HCT116 (cell line): ENCODE results near the gene LRRC34. TPM values are rescaled to one million over a fixed set of nuclear protein-coding genes. Genes with fewer than 3 reads are reported as not detected.

ENCODE experiments used
- ATAC-seq: fragments of 200-7000 bp; cut with Tn5 transposase; 2 replicates; pipeline ENCODE4 v1.9.1; 2020; ENCODE audit warnings: mild to moderate bottlenecking, moderate library complexity
- BruUV-seq: library from RNA; stranded (reverse); fragments of 400-500 nt; replicated peaks from 2 replicates; lab custom pipeline; 2021; lab: Mats Ljungman, UMichigan
- CTCF ChIA-PET: fragments of 300-600 bp; sonication (Branson Sonifier 250); formaldehyde crosslinking; loops from one replicate; lab custom pipeline; 2021; ENCODE audit warnings: antibody characterized with exemption; lab: Charles Lee
- POLR2A ChIA-PET: fragments of 300-600, 350-600 bp; sonication (Branson Sonifier 250); formaldehyde crosslinking; loops from one replicate; lab custom pipeline; 2021; ENCODE audit warnings: antibody characterized with exemption; lab: Charles Lee
- RAD21 ChIA-PET, 2 experiments: fragments of 300-600 bp; sonication (Branson Sonifier 250); formaldehyde crosslinking; loops; one replicate each; lab custom pipeline; 2023; ENCODE audit warnings: low total read pairs in 2 of 2; ENCODE audit not compliant: uncharacterized antibody in 2 of 2, unreplicated experiment in 2 of 2, low non-redundant PET in 1 of 2; lab: Charles Lee
- DNase-seq: peaks from one replicate; pipeline ENCODE4 v3.0.0-alpha.2; 2010; ENCODE audit warnings: low read depth, low spot score
- H2AFZ ChIP-seq: fragments of 200-600 bp; shearing (Covaris generic), sonication (generic); 2 replicates; pipeline ENCODE4 v1.6.1; 2017; ENCODE audit warnings: low read depth, mixed run types, mixed read lengths, antibody characterized with exemption, low read length; ENCODE audit not compliant: poor library complexity, severe bottlenecking
- H3K27ac ChIP-seq: 2 replicates; pipeline ENCODE4 v1.5.1; 2012; ENCODE audit warnings: low read depth, low read length
- H3K27me3 ChIP-seq: fragments of 200-600 bp; sonication (generic); 2 replicates; pipeline ENCODE4 v1.6.1; 2016; ENCODE audit warnings: mixed run types, low read length, mixed read lengths; ENCODE audit not compliant: insufficient read depth
- H3K36me3 ChIP-seq, 2 experiments: fragments of 200-500 bp in 1 of 2; fragments of 200-600 bp in 1 of 2; sonication (Bioruptor generic) in 1 of 2; sonication (generic) in 1 of 2; 2 replicates each; pipeline versions ENCODE4 v1.5.1 to v1.6.1; 2014 to 2016; ENCODE audit warnings: low read length in 2 of 2, inconsistent platforms in 1 of 2, mixed read lengths in 1 of 2, mixed run types in 1 of 2; ENCODE audit not compliant: insufficient read depth in 2 of 2, control insufficient read depth in 1 of 2
- H3K4me1 ChIP-seq, 2 experiments: fragments of 200-600 bp in 1 of 2; sonication (generic) in 1 of 2; 2 replicates each; pipeline versions ENCODE4 v1.5.1 to v1.6.1; 2012 to 2017; ENCODE audit warnings: low read length in 2 of 2, inconsistent platforms in 1 of 2, mild to moderate bottlenecking in 1 of 2, mixed read lengths in 1 of 2, mixed run types in 1 of 2, moderate library complexity in 1 of 2; ENCODE audit not compliant: insufficient read depth in 2 of 2, control insufficient read depth in 1 of 2
- H3K4me2 ChIP-seq: fragments of 200-600 bp; sonication (generic); 2 replicates; pipeline ENCODE4 v1.6.1; 2017; ENCODE audit warnings: mixed run types, low read length, mixed read lengths
- H3K4me3 ChIP-seq, 2 experiments: fragments of 200-600 bp in 1 of 2; sonication (generic) in 1 of 2; replicated peaks in 1 of 2; 2 replicates each; pipeline ENCODE4 v1.5.1; 2011 to 2016; ENCODE audit warnings: low read length in 2 of 2, control low read depth in 1 of 2, low read depth in 1 of 2, mild to moderate bottlenecking in 1 of 2, mixed read lengths in 1 of 2, mixed run types in 1 of 2
- H3K79me2 ChIP-seq: fragments of 200-600 bp; sonication (generic); 2 replicates; pipeline ENCODE4 v1.6.1; 2017; ENCODE audit warnings: mild to moderate bottlenecking, mixed run types, low read length, moderate library complexity, mixed read lengths; ENCODE audit not compliant: insufficient read depth
- H3K9ac ChIP-seq: fragments of 200-600 bp; sonication (generic); 2 replicates; pipeline ENCODE4 v1.6.1; 2016; ENCODE audit warnings: low read length, mixed read lengths
- H3K9me2 ChIP-seq: fragments of 200-600 bp; sonication (generic), shearing (Covaris generic); 2 replicates; pipeline ENCODE4 v1.6.1; 2017; ENCODE audit warnings: mixed run types, mild to moderate bottlenecking, moderate library complexity; ENCODE audit not compliant: insufficient read depth
- H3K9me3 ChIP-seq, 2 experiments: fragments of 200-500 bp in 1 of 2; fragments of 200-600 bp in 1 of 2; sonication (Bioruptor generic) in 1 of 2; sonication (generic) in 1 of 2; 2 replicates each; pipeline ENCODE4 v1.6.1; 2014 to 2017; ENCODE audit warnings: low read length in 2 of 2, mixed read lengths in 2 of 2, inconsistent platforms in 1 of 2, low read depth in 1 of 2, mild to moderate bottlenecking in 1 of 2, mixed run types in 1 of 2, moderate library complexity in 1 of 2; ENCODE audit not compliant: control insufficient read depth in 1 of 2, insufficient read depth in 1 of 2
- H4K20me1 ChIP-seq: fragments of 200-600 bp; sonication (generic), shearing (Covaris generic); 2 replicates; pipeline ENCODE4 v1.6.1; 2017; ENCODE audit warnings: mixed run types, mild to moderate bottlenecking, moderate library complexity; ENCODE audit not compliant: insufficient read depth
- ATF3 ChIP-seq: IDR thresholded peaks from 2 replicates; pipeline ENCODE4 v1.6.1; 2012
- CTCF ChIP-seq, 3 experiments: fragments of 200-600 bp in 1 of 3; sonication (generic) in 1 of 3; IDR thresholded peaks in 2 of 3; conservative IDR thresholded peaks in 1 of 3; 2 replicates each; pipeline ENCODE4 v1.5.1; 2012 to 2017; ENCODE audit warnings: low read depth in 2 of 3, low read length in 2 of 3, antibody characterized with exemption in 1 of 3, borderline replicate concordance in 1 of 3, control low read depth in 1 of 3, mild to moderate bottlenecking in 1 of 3, mixed read lengths in 1 of 3, mixed run types in 1 of 3, moderate library complexity in 1 of 3; ENCODE audit not compliant: insufficient read depth in 1 of 3
- EGR1 ChIP-seq: IDR thresholded peaks from 2 replicates; pipeline ENCODE4 v1.6.1; 2012; ENCODE audit warnings: low read depth
- EZH2phosphoT487 ChIP-seq: fragments of 200-600 bp; IDR thresholded peaks from 2 replicates; pipeline ENCODE4 v1.6.1; 2018; ENCODE audit warnings: antibody characterized with exemption, borderline replicate concordance
- MAX ChIP-seq: IDR thresholded peaks from 2 replicates; pipeline ENCODE4 v1.6.1; 2012
- POLR2A ChIP-seq: IDR thresholded peaks from 2 replicates; pipeline ENCODE4 v1.7.0; 2011; ENCODE audit warnings: borderline replicate concordance; ENCODE audit not compliant: insufficient read depth, insufficient read length; ENCODE audit errors: extremely low read depth
- POLR2AphosphoS5 ChIP-seq: IDR thresholded peaks from 2 replicates; pipeline ENCODE4 v1.6.1; 2011; ENCODE audit warnings: mild to moderate bottlenecking, low read depth, low read length, moderate library complexity
- RAD21 ChIP-seq: IDR thresholded peaks from 2 replicates; pipeline ENCODE4 v1.6.1; 2012; ENCODE audit warnings: low read depth, mild to moderate bottlenecking
- SP1 ChIP-seq: IDR thresholded peaks from 2 replicates; pipeline ENCODE4 v1.6.1; 2012; ENCODE audit warnings: low read depth
- ZNF274 ChIP-seq: fragments of 200-500 bp; sonication (Bioruptor generic); IDR thresholded peaks from 2 replicates; pipeline ENCODE4 v1.6.1; 2014; ENCODE audit warnings: mild to moderate bottlenecking, low read depth, low read length, inconsistent platforms
- intact Hi-C: fragments of 100-400 bp; cut with micrococcal nuclease; formaldehyde crosslinking; loops from 2 replicates; pipeline ENCODE4 v1.10.0; 2022
- total RNA-seq: library from RNA; stranded (reverse); gene quantifications from one replicate; pipeline ENCODE4 v1.2.1, GENCODE V29; 2021; ENCODE audit not compliant: unreplicated experiment

LRRC34 gene
- total RNA-seq, 1 experiment from 2014 or later, result not detected

- H3K27ac ChIP-seq, result no peak overlapping the region
- no peak overlapping the region for H3K9ac ChIP-seq
- no peak overlapping the region for H2AFZ ChIP-seq
Measured at GRCh38 chr3:169755488-169755887, 57.2 kb downstream of the LRRC34 start.

More at GRCh38 chr3:169755488-169755887, 57.2 kb downstream of the LRRC34 start:
- RAD21 ChIA-PET, result no interaction called here
- intact Hi-C loops, result no loop called here
- Histone ChIP-seq H3K36me3 (no peaks in the 10 kb centered on the region), H3K4me3 (no peak overlapping the region), H3K9me3 (no peaks in the 10 kb centered on the region), H3K4me1 (no peaks in the 10 kb centered on the region), H3K4me2 (no peak overlapping the region), H3K27me3 (no peaks in the 10 kb centered on the region), H3K79me2 (no peaks in the 10 kb centered on the region), H4K20me1 (no peaks in the 10 kb centered on the region), H3K9me2 (no peaks in the 10 kb centered on the region)
- POLR2A ChIA-PET, result no interaction called here
- no peak for ATAC-seq
- no TSS peak for BruUV-seq
- CTCF ChIA-PET, result no interaction called here
- no peak for TF ChIP-seq ZNF274
- no peak for TF ChIP-seq ATF3
- no peak for TF ChIP-seq EGR1
- no peak for TF ChIP-seq POLR2A
- TF ChIP-seq POLR2AphosphoS5, result no peak
- no peak for TF ChIP-seq RAD21
- no peak for TF ChIP-seq CTCF (IDR thresholded peaks at IDR 0.05 in 2 of 3, conservative IDR thresholded peaks at IDR 0.05 in 1 of 3; ENCODE audit: borderline replicate concordance in 1 of 3, insufficient read depth in 1 of 3, low read depth in 2 of 3, low read length in 2 of 3)
- no peak for TF ChIP-seq MAX
- no peak for TF ChIP-seq EZH2phosphoT487
- no peak for TF ChIP-seq SP1
- DNase-seq, result no peak
